ENCODE results near the gene CCKAR.

- TF ChIP-seq CTCF (IDR thresholded peaks at IDR 0.05; ENCODE audit: low read length) (no peak), EZH2 (IDR thresholded peaks at IDR 0.05; ENCODE audit: borderline replicate concordance, low read length) (no peak)
These were observed 27.4 kb downstream of the CCKAR start for GRCh38 chr4:26462874-26463273.

All from OCI-LY1 (cell line).